GM19240 (cell line): ENCODE measurements around the gene HS3ST3A1.
"Not testable (repeated sequence)": the region's sequence is repeated elsewhere in the genome, so short reads cannot be mapped to it uniquely, and the experiment has no call there.

Experiments
- DNase-seq: peaks from one replicate; pipeline ENCODE4 v3.0.0; 2011; ENCODE audit warnings: low spot score; ENCODE audit not compliant: insufficient read length

Gene HS3ST3A1

DNA sequence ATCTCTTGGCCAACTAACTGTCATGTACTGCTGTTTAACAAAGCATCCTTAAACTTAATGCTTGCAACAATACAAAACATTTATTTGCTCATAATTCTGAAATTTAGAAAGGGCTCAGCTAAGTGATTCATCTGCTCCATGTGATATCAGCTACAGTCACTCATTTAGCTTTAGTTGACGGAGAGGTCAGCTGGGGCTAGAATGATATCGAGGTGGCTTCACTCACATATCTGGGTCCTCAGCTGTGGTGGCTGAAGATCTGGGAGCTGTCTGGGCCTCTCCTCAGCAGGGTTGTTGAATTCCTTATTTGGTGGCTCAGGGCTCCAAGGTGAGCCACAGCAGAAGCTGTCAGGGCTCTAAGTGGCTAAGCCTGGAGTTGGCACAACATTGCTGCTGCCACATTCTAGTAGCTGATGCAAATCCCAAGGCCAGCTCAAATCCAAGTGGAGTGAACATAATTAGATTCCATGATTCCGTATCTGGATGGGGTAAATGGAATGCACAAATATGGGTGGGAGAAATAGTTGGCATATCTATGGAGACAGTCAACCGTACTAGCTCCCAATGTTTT, 62.8 kb downstream of the HS3ST3A1 start:
- no peak for DNase-seq

DNA sequence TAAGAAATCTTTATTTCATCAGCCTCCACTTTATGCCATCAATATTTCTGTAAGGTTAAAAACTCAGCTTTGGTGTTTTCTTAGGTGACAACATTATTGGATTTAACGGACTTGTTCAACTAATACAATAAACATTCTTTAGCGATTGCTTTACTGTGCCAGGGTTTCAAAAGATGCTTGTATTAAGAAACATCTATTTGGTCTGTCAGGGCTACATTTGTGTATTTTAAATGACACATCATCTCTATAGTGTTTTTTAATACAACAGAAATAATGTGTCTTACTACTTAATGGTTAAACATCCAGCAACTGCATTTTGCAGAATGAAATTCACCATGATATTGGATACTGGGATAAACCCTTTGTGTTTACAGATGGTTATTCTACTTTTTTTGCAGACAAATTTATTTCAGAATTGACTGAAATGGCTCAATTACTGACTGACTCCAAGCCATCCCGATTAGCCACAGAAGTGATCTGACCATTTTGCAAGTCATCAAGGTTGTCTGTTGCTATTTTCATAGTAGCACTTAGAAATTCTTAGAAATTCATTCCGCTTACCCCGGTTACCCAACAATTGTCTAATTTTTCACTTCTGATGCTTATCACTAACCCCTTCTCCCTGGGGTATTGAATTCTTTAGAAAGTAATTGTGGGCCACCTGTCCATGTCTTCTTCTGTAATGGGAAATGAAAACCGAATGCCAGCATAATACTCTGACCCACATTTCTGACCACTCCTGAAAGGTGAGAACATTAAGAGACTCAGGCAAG, 63.7 kb downstream of the HS3ST3A1 start:
- no peak for DNase-seq

DNA sequence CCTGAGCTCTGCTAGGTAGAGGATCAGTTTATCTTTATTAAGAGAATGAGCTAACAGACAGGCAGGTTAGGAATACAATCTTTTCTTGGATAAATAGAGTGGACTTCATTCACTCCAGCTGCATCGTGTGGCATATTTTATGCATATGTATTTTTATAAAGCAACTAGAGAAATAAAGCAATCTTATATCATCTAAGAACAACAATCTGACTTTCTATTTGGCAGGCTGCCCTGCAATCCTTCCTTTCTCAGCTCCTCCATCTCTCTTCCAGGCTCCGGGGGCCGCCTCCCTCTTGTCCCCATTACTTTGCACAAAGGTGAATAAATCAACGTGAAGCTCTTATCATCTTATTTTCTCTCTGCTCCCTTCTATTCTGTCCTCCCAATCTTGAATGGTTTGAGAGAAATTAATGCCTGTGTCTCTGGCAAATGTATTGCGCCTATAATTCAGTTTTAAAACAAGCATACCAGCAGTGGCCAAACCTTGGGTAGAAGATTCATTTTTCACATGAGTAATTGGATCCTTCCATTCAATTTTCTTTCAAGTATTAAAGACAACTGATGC, 64.5 kb downstream of the HS3ST3A1 start:
- DNase-seq = no peak

DNA sequence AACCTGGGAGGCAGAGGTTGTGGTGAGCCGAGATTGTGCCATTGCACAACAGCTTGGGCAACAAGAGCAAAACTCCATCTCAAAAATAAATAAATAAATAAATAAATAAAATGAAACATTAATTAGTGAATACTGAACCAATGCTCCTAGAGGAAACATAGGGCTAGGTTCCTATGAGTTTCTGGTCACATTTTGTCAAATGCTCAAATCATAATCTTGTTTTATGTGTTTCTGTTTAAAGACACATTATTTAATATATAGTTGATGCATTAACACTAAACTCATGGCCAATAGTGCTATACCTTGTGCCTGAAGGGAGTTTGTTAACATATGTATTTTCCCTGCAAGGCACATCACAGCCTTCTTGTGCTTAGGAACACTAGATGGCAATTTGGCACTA, 66.8 kb downstream of the HS3ST3A1 start:
- DNase-seq = no peak

DNA sequence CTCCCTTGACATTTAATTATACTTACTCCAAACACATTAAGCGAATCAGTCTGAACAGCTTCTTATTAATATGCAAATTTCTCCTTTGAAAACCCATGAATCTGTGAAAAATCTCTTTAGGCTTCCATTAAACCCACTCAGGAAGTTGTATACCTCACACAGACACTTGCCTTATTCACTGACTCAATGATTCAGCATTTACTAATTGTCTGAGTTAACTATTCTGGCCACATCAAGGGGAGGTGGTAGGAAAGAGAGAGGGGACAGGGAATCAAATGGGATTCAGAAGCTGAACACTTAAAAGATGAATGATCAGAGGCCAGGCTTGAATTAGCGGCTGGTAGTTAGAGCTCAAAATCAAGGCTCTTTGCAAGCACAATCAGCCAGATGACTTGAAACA, 70.0 kb downstream of the HS3ST3A1 start:
- DNase-seq = no peak

DNA sequence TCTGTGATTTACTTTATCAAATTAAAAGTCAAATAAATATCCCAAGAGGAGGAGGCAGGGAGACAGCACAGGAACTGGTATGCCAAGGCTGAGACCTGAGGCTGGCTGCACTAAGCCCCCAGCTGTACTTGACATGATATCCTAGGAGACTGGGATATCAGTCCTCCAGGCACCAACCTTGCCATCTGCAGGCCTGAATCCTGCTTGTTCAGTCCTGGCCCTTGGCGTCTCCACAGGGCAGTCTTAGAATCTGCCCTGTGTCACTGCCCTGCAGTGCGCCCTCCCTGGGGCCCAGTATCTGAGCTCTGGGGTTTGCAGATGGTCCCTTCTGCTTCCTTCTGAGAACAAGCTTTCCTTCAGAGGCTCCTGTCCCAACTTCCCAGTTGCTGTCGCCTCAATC, 75.9 kb downstream of the HS3ST3A1 start:
- DNase-seq = no peak

DNA sequence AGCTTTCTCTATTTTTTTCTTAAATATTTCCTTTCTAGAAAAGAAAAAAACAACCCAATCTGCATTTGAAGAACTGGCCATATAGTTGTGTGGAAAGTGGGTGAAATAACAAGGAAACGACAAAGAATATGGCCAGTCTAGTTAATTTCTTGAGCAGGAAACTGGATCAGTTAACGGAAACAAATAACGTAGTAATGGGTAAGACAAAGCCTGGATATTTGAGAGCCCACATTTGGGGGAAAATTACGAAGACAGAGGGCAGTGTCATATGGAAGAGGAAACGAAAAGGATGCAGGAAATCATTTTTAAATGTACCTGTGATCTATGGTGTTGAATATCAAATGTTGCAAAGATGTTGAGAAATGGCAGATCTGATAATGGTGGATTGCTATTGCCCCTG, 78.6 kb downstream of the HS3ST3A1 start:
- DNase-seq = no peak

DNA sequence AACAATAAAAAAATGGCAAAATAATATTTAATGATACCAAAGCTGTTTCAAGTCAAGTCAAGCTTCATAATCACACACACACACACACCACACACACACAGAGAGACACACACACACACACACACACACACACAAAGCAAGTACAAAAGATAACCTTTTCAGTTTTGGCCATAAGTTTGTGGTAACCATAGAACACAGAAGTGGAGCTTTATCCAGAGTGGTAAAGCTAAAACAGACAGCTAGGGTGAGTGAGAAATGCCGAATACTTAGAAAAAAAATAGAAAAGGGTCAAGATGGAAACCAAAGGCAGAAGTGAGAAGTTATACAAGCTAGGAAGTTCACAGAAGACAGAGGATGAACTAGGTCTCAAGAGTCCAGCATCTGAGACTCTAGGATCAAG, 79.0 kb downstream of the HS3ST3A1 start:
- no peak for DNase-seq

DNA sequence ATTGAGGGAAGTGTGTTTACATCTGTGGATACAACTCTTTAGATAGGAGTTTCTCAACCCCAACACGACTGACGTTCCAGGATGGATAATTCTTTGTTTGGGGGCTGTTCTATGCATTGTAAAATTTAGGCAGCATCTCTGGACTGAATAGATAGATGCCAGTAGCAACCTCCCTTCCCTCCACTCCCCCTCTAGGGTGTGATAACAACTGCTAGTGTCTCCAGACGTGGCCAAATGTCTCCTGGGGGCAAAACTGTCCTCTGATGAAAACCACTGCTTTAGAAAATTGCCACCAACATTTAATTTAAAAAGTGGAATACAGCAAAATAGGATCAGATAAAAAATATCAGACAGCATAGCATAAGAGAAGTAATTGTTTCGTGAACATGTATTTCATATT, 79.9 kb downstream of the HS3ST3A1 start:
- no peak for DNase-seq

DNA sequence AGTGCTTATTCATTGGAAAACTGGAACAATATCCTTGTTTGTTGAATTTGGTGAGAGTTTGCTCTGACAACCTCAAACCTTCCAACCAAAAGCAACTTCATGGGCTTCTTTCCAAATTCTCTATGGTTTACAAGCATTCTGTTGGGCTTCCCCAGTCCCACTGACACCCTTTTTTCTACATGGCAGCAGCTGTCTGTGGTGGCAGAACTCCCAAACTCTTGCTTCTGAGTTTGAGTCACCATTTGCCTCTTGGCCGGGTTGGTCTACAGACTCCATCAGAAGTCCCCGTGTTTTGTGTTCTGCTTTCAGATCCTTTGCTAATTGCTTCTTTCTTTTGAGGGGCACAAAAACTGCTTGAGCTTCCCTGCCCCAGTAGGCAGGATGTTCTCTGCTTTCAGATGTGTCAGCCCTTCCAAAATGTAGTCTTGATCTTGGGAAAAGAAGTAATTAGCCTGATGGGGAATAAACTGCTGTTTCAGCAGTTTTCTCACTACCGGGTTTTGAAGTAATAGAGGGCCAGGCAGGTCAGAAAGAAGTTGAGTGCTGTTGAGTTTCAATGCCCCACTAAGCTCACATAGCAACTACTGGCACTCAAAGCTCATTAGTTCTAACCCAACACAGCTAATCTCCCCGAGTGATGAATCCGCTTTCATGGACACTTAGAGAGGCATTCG, 80.7 kb downstream of the HS3ST3A1 start:
- no peak for DNase-seq

DNA sequence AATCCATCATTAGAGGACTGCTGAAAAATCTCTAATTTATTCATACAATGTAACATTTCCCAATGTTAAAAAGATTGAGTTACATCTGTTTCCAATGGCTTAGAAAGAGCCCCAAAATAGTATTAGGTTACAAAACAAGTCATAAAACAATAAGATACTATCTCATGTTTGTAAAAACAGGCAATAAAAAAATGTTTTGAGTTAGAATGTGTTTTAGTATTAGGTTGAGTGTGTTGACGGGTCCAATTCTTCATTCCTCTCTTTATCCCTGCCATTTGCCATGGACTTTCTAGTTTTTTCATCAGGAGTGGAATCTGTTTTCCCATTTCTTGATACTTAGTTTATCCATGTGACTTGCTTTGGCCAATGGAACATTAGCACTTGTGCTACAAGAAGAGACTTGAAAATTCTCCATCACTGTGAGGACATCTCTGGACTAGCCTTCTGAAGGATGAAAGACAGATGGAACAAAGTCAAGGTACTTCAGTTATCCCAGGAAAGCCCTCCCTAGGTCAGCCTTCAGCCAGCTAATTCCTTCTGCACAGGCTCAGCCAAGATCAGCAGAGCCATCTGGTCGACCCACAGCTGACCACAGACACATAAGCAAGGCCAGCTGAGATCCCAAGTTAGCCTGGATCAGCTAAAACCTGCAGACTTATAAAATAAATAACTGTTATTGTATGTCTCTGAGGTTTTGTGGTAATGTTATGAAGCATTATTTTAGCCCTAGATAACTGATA, 83.3 kb downstream of the HS3ST3A1 start:
- no peak for DNase-seq

DNA sequence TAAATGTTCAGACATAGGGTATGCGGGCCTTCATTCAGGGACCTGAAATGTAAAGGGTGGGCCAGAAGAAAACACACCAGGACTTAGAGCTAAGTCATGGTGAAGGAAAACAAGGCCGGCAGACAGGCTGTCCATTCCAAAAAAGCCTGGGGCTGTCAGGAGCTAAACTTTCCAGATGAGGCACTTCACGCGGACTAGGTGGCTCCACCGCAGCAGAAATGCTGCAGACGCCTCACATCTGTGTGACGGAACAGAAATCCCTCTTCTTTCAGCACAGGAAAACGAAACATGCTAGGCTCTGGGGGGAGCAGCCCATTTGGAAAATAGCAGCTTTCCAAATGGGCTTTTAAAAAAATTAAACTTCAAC, 88.7 kb downstream of the HS3ST3A1 start:
- DNase-seq = no peak

DNA sequence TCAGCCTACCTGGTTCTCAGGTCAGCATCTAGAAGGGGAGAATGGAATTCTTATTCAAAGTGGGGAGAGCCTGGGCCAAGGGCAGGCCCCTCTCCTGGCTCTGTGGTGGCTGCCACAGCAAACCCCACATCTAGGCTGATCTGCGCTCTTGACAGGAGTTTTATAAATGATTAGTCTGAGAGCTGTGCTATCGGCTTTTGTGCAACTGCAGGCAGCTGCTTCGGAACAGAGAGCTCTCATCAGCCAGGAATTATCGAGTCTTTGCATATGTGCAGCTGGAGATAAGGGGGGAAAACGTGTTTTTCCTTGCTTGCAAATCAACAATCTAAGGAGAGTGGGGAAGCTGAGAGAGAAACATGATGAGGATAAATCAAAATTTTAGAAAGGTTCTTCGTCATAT, 91.7 kb downstream of the HS3ST3A1 start:
- no peak for DNase-seq

DNA sequence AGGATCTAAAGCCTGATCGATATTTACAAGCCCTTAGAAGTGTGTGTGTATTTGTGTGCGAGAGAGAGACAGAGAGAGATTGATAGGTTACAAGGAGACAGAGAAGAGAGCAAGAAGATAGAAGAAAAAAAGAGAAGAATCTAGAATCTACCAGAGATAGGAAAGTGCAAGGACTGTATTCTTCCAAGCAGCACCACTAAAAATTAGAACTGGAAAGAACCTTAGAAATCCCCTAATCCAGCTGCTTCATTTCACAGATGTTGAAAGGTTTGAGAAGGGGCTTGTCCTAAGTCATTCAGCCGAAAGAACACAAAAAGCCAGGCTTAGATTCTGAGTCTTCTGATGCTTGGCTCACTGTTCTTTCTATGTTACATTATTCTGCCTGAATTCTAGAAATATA, 92.2 kb downstream of the HS3ST3A1 start:
- no peak for DNase-seq

DNA sequence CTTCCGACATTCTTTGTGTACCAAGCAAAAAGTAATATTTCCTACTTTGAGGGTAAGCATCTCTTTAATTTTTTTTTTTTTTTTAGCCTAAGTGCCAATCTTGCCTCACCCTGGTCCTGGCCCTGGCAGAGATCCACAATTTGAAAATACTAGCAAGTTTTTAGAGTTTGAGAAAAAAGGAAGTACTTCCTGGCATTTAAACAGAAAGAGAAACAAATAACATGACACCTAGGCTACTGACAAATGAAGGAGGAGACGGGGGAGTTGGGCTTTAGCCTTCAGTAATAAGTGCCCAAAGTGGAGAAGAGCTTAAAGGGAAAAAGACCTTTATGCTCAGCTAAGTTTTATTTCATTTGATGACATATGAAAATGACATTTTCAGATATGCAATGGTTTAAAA, 92.8 kb downstream of the HS3ST3A1 start:
- no peak for DNase-seq

DNA sequence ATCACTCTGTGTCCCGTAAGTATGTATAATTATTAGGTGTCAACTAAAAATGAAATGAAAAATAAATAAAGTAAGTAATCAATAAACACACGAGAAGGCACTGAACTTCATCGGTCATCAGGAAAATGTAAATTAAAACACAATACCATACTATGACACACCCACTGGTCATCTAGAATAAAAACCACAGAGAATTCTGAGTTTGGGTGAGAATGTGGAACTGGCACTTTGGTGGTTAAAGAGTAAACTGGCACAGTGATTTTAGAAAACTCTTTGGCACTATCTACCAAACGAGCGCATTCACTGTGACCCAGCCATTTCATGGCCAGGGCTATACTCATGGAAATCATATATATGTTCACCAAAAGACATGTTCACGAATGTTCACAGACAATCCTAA, 98.2 kb downstream of the HS3ST3A1 start:
- DNase-seq = no peak

DNA sequence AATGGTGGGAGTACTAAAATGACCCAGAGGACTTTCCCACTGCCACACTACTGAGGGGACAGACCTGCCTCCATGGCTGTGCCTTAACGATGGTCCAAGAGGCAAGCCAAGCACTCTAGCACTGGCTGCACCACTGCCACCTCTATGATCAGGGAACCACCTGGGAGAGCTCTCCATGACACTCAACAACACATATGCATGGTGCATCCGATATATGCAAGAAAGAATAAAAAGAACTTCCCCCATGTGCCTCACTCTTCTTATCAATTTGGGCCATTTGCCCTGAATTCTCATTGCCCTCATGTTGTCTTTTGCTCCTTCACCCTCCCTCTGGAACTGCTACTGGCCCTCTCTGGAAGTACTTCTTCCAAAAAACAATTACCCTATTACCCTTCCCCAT, 99.5 kb downstream of the HS3ST3A1 start:
- DNase-seq = no peak

DNA sequence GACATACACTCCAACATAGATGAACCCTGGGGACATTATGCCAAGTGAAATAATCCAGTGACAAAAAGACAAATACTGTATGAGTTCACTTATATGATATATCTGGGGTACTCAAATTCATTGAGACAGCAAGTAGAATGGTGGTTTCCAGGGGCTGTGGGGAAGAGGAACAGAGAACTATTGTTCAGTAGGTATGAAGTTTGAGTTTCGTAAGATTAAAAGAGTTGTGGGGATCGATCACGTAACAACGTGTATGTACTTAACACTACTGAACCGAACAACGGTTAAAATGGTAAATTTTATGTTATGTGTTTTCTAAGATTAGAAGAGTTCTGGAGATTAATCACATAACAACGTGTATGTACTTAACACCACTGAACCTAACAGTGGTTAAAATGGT, 100.8 kb downstream of the HS3ST3A1 start:
- DNase-seq = no peak

DNA sequence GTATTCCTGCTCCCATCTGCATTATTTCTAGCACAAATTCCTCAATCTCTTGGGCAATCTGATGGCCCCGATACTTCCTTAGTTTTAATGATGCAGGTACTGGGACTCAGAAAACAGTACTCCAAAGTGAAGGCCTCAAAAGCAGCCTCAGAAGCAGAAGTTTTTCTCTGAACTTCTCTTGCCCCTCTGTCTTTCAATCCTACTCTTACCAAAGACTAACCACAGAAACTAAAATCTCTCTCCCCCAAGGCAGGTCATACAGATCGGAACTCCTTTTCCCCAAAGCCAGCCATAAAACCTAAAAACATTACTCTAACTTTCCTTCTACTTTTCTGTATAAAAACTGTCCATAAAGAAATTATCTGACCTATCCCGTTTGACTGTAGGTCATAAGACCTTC, 103.5 kb downstream of the HS3ST3A1 start:
- no peak for DNase-seq

DNA sequence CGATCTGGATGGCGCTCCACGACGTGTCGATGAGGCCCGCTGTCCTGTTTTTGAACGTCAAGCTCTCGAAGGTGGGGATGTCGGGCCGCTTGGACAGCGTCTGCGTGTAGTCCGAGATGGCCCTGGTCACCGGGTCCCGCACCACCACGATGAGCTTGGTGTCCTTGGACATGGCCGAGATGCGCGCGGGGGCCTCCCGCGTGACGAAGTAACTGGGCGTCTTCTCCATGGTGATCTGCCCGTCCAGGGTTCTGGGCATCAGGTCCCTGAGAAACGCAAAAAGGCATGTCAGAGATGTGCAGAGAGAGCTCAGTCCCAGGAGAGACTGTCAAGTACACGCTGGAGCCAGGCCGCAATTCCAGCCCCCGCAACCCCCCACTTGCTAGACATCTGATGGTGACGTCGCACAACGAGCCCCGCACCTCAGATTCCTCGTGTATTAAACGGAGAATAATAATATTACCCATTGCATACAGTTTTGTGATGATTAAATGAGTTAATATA, 105.1 kb downstream of the HS3ST3A1 start:
- not testable (repeated sequence) for DNase-seq

DNA sequence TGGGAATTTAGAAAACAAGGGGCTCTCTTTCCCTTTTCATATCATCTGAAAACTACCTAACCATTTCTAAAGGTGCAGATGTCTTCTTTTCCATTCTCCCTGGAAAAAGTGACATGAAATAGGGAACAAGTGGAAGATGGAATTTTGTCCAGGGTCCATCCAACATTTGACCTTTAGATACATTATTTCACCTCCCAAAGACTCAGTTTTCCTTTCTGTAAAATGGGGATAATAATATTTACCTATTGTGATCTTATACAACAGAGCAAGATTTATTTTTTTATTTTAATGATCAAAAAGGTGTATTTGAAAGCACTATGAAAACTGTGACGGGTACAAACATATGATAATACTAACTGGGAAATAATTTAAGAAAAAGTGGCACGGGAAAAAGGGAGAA, 106.3 kb downstream of the HS3ST3A1 start:
- no peak for DNase-seq

DNA sequence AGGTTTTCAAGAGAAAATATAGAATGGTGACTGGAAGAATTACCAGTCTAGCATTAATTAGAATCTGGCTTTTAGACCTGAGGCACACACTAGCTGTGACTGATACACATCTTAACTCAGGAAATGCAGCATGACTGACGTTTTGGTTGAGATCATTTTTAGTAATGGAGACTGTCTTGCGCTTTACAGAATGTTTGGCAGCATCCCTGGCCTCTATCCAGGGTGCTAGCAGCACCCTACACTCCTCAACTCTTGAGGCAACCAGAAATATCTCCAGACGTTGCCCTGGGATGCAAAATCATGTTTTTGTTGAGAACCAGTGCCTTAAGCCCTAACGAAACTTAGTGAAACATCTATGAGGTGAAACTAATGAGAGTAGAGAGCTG, 109.0 kb downstream of the HS3ST3A1 start:
- DNase-seq = no peak
